COLO829 (cell line): ENCODE data around the gene ERVMER34-1.

Experiments
- DNase-seq: peaks from one replicate; pipeline ENCODE4 v3.0.0; 2012; ENCODE audit warnings: low spot score

Gene ERVMER34-1

GRCh38 chr4:52721968-52722815, 29.0 kb downstream of the ERVMER34-1 start:
- peak; percentile 86 for DNase-seq

GRCh38 chr4:52718123-52718522, 33.1 kb downstream of the ERVMER34-1 start:
- no peak for DNase-seq

- no peak for DNase-seq
Observed at GRCh38 chr4:52716364-52717151, 34.7 kb downstream of the ERVMER34-1 start.

GRCh38 chr4:52715914-52716313, 35.3 kb downstream of the ERVMER34-1 start:
- no peak for DNase-seq

DNA sequence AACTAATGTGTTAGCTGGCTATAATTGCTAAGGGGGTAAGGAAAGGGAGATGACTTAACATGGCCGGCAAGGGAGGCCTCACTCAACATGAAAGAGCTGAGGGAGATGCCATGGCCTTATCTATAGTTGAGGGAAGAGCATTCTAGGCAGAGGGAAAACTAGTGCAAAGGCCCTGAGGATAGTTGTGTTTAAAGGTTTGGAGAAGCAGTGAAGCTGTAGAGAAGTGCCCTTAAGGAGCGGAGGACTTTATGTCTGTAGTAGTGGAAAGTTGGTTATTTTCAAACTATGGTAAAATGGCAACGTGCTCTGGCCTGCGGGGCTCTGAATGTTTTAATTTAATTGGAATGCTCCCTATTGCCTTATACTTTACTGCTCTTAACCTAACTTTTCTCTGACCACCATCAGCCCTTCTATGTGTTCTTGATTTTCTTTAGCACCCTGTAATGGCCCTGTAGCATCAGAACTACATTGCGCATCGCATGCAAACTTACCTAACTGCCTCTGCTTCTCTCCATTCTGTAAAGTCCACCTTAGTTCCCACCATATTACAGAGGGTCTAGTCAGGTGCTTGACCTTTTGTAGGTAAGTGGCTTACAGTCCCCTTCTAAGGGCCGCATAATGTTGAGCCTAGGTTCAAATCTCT, 35.8 kb downstream of the ERVMER34-1 start:
- DNase-seq = no peak

- no peak for DNase-seq
Observed at GRCh38 chr4:52714597-52715254, 36.5 kb downstream of the ERVMER34-1 start.

GRCh38 chr4:52713456-52713937, 37.7 kb downstream of the ERVMER34-1 start:
- DNase-seq = no peak

GRCh38 chr4:52712251-52713130, 38.7 kb downstream of the ERVMER34-1 start:
- peak; percentile 95 for DNase-seq

DNA sequence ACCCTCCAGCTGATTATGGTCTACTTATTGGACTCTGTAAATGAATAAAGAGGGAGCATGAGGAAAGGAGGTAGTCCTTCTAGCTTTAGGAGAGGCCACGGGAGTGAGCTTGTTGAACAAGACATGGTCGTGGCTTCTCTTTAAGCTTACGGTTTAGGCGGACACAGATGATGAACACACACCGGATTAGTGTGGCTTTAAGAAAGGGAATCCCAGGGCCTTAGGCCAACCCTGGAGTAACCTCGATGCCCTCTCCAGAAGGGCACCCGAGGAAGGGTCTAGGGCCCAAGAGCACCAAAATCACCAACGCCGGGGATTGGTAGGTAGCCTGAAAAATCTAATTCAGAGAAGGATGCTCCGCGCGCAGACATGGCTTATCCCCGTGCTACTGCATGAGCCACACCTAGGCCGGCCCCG, 39.4 kb downstream of the ERVMER34-1 start:
- no peak for DNase-seq

DNA sequence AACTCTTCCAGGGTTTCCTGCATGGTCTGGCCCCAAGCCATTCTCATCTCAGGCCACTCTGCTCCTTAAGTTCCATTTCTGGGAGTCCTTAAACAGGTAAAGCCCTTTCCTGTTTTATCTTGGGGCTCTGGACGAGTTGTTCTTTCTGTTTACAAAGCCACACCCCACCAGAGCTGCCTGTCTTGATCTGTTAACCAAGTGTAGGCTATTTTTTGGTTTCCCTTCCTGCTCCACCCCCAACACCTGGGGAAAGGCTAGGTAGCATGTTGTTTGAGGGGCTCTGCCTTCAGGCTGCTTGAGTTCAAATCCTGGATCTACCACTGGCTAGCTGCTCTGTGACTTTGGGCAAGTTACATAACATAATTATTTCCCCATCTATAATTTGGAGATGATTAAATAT, 40.0 kb downstream of the ERVMER34-1 start:
- no peak for DNase-seq

DNA sequence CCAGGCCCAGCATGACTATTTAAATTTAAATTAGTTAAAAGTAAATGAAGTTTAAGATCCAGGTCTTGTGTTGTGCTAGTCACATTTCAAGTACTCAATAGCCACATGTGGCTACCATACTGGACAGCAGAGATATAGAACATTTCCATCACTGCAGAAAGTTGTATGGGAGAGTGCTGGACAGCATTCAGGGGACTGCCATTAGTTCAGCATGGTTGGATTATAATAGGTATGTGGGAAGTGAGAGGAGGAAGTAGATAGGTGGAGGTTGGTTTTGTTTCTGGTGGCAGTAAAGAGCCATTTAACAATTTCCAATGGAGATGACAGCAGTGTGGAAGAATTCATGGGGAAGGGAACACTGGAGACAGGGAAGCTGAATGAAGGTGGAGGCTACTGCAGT, 42.1 kb downstream of the ERVMER34-1 start:
- DNase-seq = no peak

- no peak for DNase-seq
Observed at GRCh38 chr4:52704661-52705060, 46.6 kb downstream of the ERVMER34-1 start.

- DNase-seq = no peak
Observed at GRCh38 chr4:52704133-52704532, 47.1 kb downstream of the ERVMER34-1 start.

DNA sequence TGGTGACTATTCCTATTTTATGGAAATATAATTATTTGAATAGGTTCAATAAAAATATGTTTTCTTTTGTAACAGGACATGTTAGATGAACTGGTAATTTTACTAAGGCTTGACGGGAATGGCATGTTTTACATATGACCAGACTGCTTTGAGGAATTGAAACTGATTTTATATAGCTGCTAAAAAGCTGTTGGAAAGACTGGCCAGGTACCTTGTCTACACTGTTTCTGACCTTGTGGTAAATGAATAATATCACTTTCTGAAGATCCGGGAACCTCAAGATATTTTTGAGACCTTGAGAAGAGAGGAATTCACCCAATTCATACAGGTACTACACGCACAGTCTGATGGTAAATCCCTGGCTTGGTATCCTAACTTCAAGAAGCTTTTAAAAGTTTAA, 50.0 kb downstream of the ERVMER34-1 start:
- no peak for DNase-seq

GRCh38 chr4:52694936-52695335, 56.3 kb downstream of the ERVMER34-1 start:
- no peak for DNase-seq

DNA sequence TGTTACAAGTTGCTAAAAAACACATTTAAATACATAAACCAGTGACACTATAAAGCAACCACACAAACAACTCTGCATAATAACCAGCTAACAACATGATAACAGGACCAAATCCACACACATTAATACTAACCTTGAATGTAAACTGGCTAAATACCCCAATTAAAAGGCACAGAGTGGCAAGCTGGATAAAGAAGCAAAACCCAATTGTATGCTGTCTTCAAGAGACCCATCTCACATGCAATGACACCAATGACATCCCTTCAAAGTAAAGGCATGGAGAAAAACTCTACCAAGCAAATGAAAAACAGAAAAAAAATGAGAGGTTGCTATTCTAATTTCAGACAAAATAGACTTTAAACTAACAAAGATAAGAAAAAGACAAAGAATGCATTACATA, 57.7 kb downstream of the ERVMER34-1 start:
- DNase-seq = no peak
